ENCODE results near the gene NOP9.
A peak's percentile ranks its signal among the peaks of the same experiment; 100 is the strongest.

DNA sequence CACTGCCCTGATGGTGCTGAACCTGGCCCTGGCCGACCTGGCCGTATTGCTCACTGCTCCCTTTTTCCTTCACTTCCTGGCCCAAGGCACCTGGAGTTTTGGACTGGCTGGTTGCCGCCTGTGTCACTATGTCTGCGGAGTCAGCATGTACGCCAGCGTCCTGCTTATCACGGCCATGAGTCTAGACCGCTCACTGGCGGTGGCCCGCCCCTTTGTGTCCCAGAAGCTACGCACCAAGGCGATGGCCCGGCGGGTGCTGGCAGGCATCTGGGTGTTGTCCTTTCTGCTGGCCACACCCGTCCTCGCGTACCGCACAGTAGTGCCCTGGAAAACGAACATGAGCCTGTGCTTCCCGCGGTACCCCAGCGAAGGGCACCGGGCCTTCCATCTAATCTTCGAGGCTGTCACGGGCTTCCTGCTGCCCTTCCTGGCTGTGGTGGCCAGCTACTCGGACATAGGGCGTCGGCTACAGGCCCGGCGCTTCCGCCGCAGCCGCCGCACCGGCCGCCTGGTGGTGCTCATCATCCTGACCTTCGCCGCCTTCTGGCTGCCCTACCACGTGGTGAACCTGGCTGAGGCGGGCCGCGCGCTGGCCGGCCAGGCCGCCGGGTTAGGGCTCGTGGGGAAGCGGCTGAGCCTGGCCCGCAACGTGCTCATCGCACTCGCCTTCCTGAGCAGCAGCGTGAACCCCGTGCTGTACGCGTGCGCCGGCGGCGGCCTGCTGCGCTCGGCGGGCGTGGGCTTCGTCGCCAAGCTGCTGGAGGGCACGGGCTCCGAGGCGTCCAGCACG, 16.4 kb downstream of the NOP9 start:
- TF ChIP-seq, protein P1, sequence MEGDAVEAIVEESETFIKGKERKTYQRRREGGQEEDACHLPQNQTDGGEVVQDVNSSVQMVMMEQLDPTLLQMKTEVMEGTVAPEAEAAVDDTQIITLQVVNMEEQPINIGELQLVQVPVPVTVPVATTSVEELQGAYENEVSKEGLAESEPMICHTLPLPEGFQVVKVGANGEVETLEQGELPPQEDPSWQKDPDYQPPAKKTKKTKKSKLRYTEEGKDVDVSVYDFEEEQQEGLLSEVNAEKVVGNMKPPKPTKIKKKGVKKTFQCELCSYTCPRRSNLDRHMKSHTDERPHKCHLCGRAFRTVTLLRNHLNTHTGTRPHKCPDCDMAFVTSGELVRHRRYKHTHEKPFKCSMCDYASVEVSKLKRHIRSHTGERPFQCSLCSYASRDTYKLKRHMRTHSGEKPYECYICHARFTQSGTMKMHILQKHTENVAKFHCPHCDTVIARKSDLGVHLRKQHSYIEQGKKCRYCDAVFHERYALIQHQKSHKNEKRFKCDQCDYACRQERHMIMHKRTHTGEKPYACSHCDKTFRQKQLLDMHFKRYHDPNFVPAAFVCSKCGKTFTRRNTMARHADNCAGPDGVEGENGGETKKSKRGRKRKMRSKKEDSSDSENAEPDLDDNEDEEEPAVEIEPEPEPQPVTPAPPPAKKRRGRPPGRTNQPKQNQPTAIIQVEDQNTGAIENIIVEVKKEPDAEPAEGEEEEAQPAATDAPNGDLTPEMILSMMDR (IDR thresholded peaks at IDR 0.05) = peak in 3 of 5 experiments; percentile 6 to 44 (median 23)
- no peak for TF ChIP-seq POLR2A (IDR thresholded peaks at IDR 0.05)
